NB4 (cell line): ENCODE data around the gene IBTK.

Source experiments
- CTCF ChIP-seq: IDR thresholded peaks from one replicate; pipeline ENCODE4 v1.5.1; 2012; ENCODE audit warnings: low read depth, low read length
- MAX ChIP-seq: IDR thresholded peaks from 2 replicates; pipeline ENCODE4 v1.6.1; 2011; ENCODE audit warnings: low read depth, low read length
- MYC ChIP-seq: IDR thresholded peaks from 2 replicates; pipeline ENCODE4 v1.6.1; 2011; ENCODE audit warnings: low read depth, low read length
- POLR2A ChIP-seq: IDR thresholded peaks from 2 replicates; pipeline ENCODE4 v1.6.1; 2011; ENCODE audit warnings: mild to moderate bottlenecking; ENCODE audit not compliant: insufficient read length; ENCODE audit errors: extremely low read depth

GRCh38 chr6:82179415-82179814, 68.1 kb downstream of the IBTK start:
- no peak for TF ChIP-seq POLR2A
- no peak for TF ChIP-seq CTCF
- TF ChIP-seq MAX = no peak
- no peak for TF ChIP-seq MYC
